H1 (cell line): Measurements from ENCODE around the gene TTC28. TPM values are rescaled to one million over a fixed set of nuclear protein-coding genes. Genes with fewer than 3 reads are reported as not detected.

Experiments
- CTCF ChIA-PET: fragments of 300-600 bp; sonication (Branson Sonifier 250); formaldehyde crosslinking; loops from one replicate; lab custom pipeline; 2021; ENCODE audit not compliant: partially characterized antibody; lab: Charles Lee
- POLR2A ChIA-PET: fragments of 300-600 bp; sonication (Branson Sonifier 250); formaldehyde crosslinking; loops from one replicate; lab custom pipeline; 2021; ENCODE audit warnings: inconsistent platforms; ENCODE audit not compliant: partially characterized antibody; lab: Charles Lee
- DNase-seq, 2 experiments: peaks; one replicate each; pipeline versions ENCODE4 v3.0.0 to v3.0.0-alpha.2; 2010 to 2022; ENCODE audit warnings: low spot score in 2 of 2, low read depth in 1 of 2, mixed read lengths in 1 of 2
- FAIRE-seq: peaks from 2 replicates; lab custom pipeline; 2011; peaks lifted over from hg19 to GRCh38; lab: Jason Lieb, UNC
- H2AFZ ChIP-seq: 2 replicates; pipeline ENCODE4 v1.8.1; 2012; ENCODE audit warnings: low read length, inconsistent platforms
- H2AK5ac ChIP-seq: 2 replicates; pipeline ENCODE4 v1.6.1; 2013; ENCODE audit warnings: low read depth, low read length
- H2BK120ac ChIP-seq: replicated peaks from 2 replicates; pipeline ENCODE3; 2013; ENCODE audit warnings: low read depth, low read length, inconsistent platforms
- H2BK12ac ChIP-seq: 2 replicates; pipeline ENCODE4 v1.6.1; 2013; ENCODE audit warnings: low read depth, low read length
- H2BK15ac ChIP-seq: 2 replicates; pipeline ENCODE4 v1.6.1; 2013; ENCODE audit warnings: low read length
- H2BK20ac ChIP-seq: 2 replicates; pipeline ENCODE4 v1.6.1; 2013; ENCODE audit warnings: low read length
- H2BK5ac ChIP-seq: 2 replicates; pipeline ENCODE4 v1.6.1; 2013; ENCODE audit warnings: low read depth, low read length
- H3K14ac ChIP-seq: 2 replicates; pipeline ENCODE4 v1.6.1; 2013; ENCODE audit warnings: inconsistent platforms; ENCODE audit not compliant: insufficient read length
- H3K18ac ChIP-seq: 2 replicates; pipeline ENCODE4 v1.6.1; 2013; ENCODE audit warnings: low read length; ENCODE audit errors: extremely low read depth
- H3K23ac ChIP-seq: 2 replicates; pipeline ENCODE4 v1.6.1; 2013; ENCODE audit warnings: inconsistent platforms; ENCODE audit not compliant: insufficient read length
- H3K23me2 ChIP-seq: 2 replicates; pipeline ENCODE4 v1.6.1; 2013; ENCODE audit warnings: low read depth, low read length
- H3K27ac ChIP-seq: 2 replicates; pipeline ENCODE4 v1.6.1; 2011; ENCODE audit warnings: low read depth, low read length, inconsistent platforms
- H3K27me3 ChIP-seq, 4 experiments: replicated peaks in 1 of 4; 1 replicate in 1 of 4; 2 replicates in 3 of 4; pipeline versions ENCODE4 v1.6.1 to v1.8.1; 2011 to 2013; ENCODE audit warnings: low read length in 3 of 4, mild to moderate bottlenecking in 3 of 4, inconsistent platforms in 2 of 4, mixed read lengths in 2 of 4, moderate library complexity in 1 of 4; ENCODE audit not compliant: control insufficient read depth in 3 of 4, insufficient read depth in 3 of 4; ENCODE audit errors: extremely low read depth in 1 of 4
- H3K36me3 ChIP-seq, 4 experiments: 2 replicates each; pipeline versions ENCODE4 v1.6.1 to v1.8.1; 2011 to 2013; ENCODE audit warnings: mild to moderate bottlenecking in 4 of 4, low read length in 3 of 4, moderate library complexity in 2 of 4, control low read depth in 1 of 4, inconsistent platforms in 1 of 4; ENCODE audit not compliant: insufficient read depth in 4 of 4, control insufficient read depth in 2 of 4
- H3K4ac ChIP-seq: replicated peaks from 2 replicates; pipeline ENCODE3; 2013; ENCODE audit warnings: low read length, low read depth, mixed read lengths, inconsistent platforms; ENCODE audit not compliant: insufficient read length
- H3K4me1 ChIP-seq, 4 experiments: replicated peaks in 1 of 4; 1 replicate in 1 of 4; 2 replicates in 3 of 4; pipeline versions ENCODE4 v1.6.1 to v1.8.1; 2011 to 2013; ENCODE audit warnings: low read length in 3 of 4, inconsistent platforms in 2 of 4, mixed read lengths in 1 of 4; ENCODE audit not compliant: insufficient read depth in 4 of 4, control insufficient read depth in 3 of 4
- H3K4me2 ChIP-seq, 2 experiments: 2 replicates each; pipeline versions ENCODE4 v1.6.1 to v1.8.1; 2011 to 2013; ENCODE audit warnings: low read depth in 2 of 2, low read length in 2 of 2, control low read depth in 1 of 2, inconsistent platforms in 1 of 2, mild to moderate bottlenecking in 1 of 2; ENCODE audit not compliant: insufficient read depth in 1 of 2
- H3K4me3 ChIP-seq, 4 experiments: fragments of 200-600, 300-600 bp in 1 of 4; sonication (generic), shearing (Covaris generic), sonication (Bioruptor Twin) in 1 of 4; 2 replicates each; pipeline versions ENCODE4 v1.5.1 to v1.8.1; 2011 to 2016; ENCODE audit warnings: low read length in 4 of 4, low read depth in 3 of 4, control low read depth in 2 of 4, inconsistent platforms in 2 of 4, mild to moderate bottlenecking in 2 of 4, mixed read lengths in 1 of 4, moderate library complexity in 1 of 4; ENCODE audit not compliant: insufficient read depth in 2 of 4; ENCODE audit errors: extremely low read depth in 1 of 4
- H3K56ac ChIP-seq: replicated peaks from 2 replicates; pipeline ENCODE3; 2013; ENCODE audit warnings: low read depth, mild to moderate bottlenecking, mixed read lengths, low read length, inconsistent platforms; ENCODE audit not compliant: insufficient read length
- H3K79me1 ChIP-seq: 2 replicates; pipeline ENCODE4 v1.6.1; 2013; ENCODE audit warnings: low read depth, low read length, control low read depth
- H3K79me2 ChIP-seq, 2 experiments: 2 replicates each; pipeline versions ENCODE4 v1.6.1 to v1.8.1; 2012 to 2013; ENCODE audit warnings: low read length in 2 of 2, mild to moderate bottlenecking in 2 of 2, inconsistent platforms in 1 of 2; ENCODE audit not compliant: insufficient read depth in 2 of 2, control insufficient read depth in 1 of 2
- H3K9ac ChIP-seq, 4 experiments: replicated peaks in 1 of 4; 1 replicate in 1 of 4; 2 replicates in 3 of 4; pipeline versions ENCODE4 v1.6.1 to v1.8.1; 2011 to 2013; ENCODE audit warnings: low read depth in 3 of 4, low read length in 3 of 4, control low read depth in 2 of 4, mild to moderate bottlenecking in 2 of 4, moderate library complexity in 2 of 4, inconsistent platforms in 1 of 4; ENCODE audit errors: extremely low read depth in 1 of 4
- H3K9me3 ChIP-seq, 2 experiments: 2 replicates each; pipeline versions ENCODE4 v1.6.1 to v1.8.1; 2012 to 2013; ENCODE audit warnings: mild to moderate bottlenecking in 2 of 2, moderate library complexity in 2 of 2, control low read depth in 1 of 2, inconsistent platforms in 1 of 2, low read depth in 1 of 2, low read length in 1 of 2, mixed read lengths in 1 of 2; ENCODE audit not compliant: insufficient read depth in 2 of 2
- H4K20me1 ChIP-seq, 2 experiments: replicated peaks in 1 of 2; 2 replicates each; pipeline versions ENCODE3 to v1.8.1; 2011 to 2013; ENCODE audit warnings: inconsistent platforms in 2 of 2, low read length in 2 of 2, mild to moderate bottlenecking in 1 of 2; ENCODE audit not compliant: insufficient read depth in 2 of 2, control insufficient read depth in 1 of 2
- H4K5ac ChIP-seq: 2 replicates; pipeline ENCODE4 v1.6.1; 2013; ENCODE audit warnings: low read length, low read depth, mixed read lengths, inconsistent platforms; ENCODE audit not compliant: insufficient read length
- H4K8ac ChIP-seq: 2 replicates; pipeline ENCODE4 v1.8.0; 2013; ENCODE audit warnings: mild to moderate bottlenecking, moderate library complexity, low read length, inconsistent platforms; ENCODE audit not compliant: insufficient read depth; ENCODE audit errors: extremely low read depth
- H4K91ac ChIP-seq: replicated peaks from 2 replicates; pipeline ENCODE3; 2013; ENCODE audit warnings: low read length, mixed read lengths, inconsistent platforms; ENCODE audit not compliant: insufficient read length
- ATF2 ChIP-seq: IDR thresholded peaks from 2 replicates; pipeline ENCODE4 v1.6.1; 2012; ENCODE audit warnings: low read length, inconsistent platforms
- BACH1 ChIP-seq: IDR thresholded peaks from 2 replicates; pipeline ENCODE4 v1.6.1; 2012; ENCODE audit warnings: low read length, improper control_type of control experiment
- CTBP2 ChIP-seq: IDR thresholded peaks from 2 replicates; pipeline ENCODE4 v1.7.0; 2011; ENCODE audit warnings: borderline replicate concordance, mild to moderate bottlenecking, moderate library complexity, mixed read lengths, low read length; ENCODE audit not compliant: insufficient read depth, insufficient read length
- EGR1 ChIP-seq: IDR thresholded peaks from 2 replicates; pipeline ENCODE4 v1.6.1; 2011; ENCODE audit warnings: low read depth, low read length, borderline replicate concordance
- EZH2 ChIP-seq: fragments of 200-600 bp; sonication (generic); IDR thresholded peaks from 2 replicates; pipeline ENCODE4 v1.7.1; 2012; ENCODE audit warnings: low read depth, mild to moderate bottlenecking, moderate library complexity, low read length, inconsistent platforms; ENCODE audit not compliant: severe bottlenecking
- JUN ChIP-seq: IDR thresholded peaks from 2 replicates; pipeline ENCODE4 v1.6.1; 2011; ENCODE audit warnings: low read depth, mild to moderate bottlenecking, improper control_type of control experiment, low read length
- JUND ChIP-seq: IDR thresholded peaks from 2 replicates; pipeline ENCODE4 v1.6.1; 2011; ENCODE audit warnings: mild to moderate bottlenecking, improper control_type of control experiment, low read length
- NRF1 ChIP-seq: IDR thresholded peaks from 2 replicates; pipeline ENCODE4 v1.6.1; 2011; ENCODE audit warnings: mild to moderate bottlenecking, low read depth, low read length, improper control_type of control experiment
- PHF8 ChIP-seq: fragments of 200-600 bp; sonication (generic); conservative IDR thresholded peaks from 2 replicates; pipeline ENCODE4 v1.7.1; 2012; ENCODE audit warnings: low read depth, mild to moderate bottlenecking, inconsistent platforms, low read length, moderate library complexity
- POLR2AphosphoS5 ChIP-seq: IDR thresholded peaks from 2 replicates; pipeline ENCODE4 v1.6.1; 2011; ENCODE audit warnings: low read depth, low read length
- RAD21 ChIP-seq, 2 experiments: IDR thresholded peaks in 1 of 2; conservative IDR thresholded peaks in 1 of 2; 2 replicates each; pipeline ENCODE4 v1.6.1; 2011; ENCODE audit warnings: low read depth in 2 of 2, low read length in 2 of 2, improper control_type of control experiment in 1 of 2, inconsistent platforms in 1 of 2, mild to moderate bottlenecking in 1 of 2, moderate library complexity in 1 of 2
- SIX5 ChIP-seq: IDR thresholded peaks from 2 replicates; pipeline ENCODE4 v1.6.1; 2011; ENCODE audit warnings: mild to moderate bottlenecking, low read depth, low read length
- WGBS, 2 experiments: shearing (Covaris generic) in 1 of 2; methylation state at CpG; one replicate each; pipeline versions ENCODE4 v1.1.6 to v1.1.7; 2013 to 2015; ENCODE audit warnings: low lambda C conversion rate in 2 of 2, mixed read lengths in 2 of 2, inconsistent platforms in 1 of 2, low coverage in 1 of 2, missing lambda C conversion rate in 1 of 2; ENCODE audit not compliant: insufficient replicate concordance in 2 of 2, insufficient coverage in 1 of 2, insufficient read length in 1 of 2; ENCODE audit errors: extremely low coverage in 1 of 2, missing lambda C conversion rate in 1 of 2; 5-methylcytosine and 5-hydroxymethylcytosine counted together
- polyA plus RNA-seq, 7 experiments: library from polyadenylated mRNA; depleted of rRNA in 3 of 7; stranded (reverse) in 5 of 7; unstranded in 2 of 7; fragments of >200 nt in 5 of 7; fragments of 200-250 nt in 2 of 7; gene quantifications; 1 replicate in 5 of 7; 2 replicates in 1 of 7; 4 replicates in 1 of 7; pipeline versions ENCODE4 v1.2.1 to v1.2.3, GENCODE V29; 2011 to 2013; ENCODE audit warnings: missing spikeins in 2 of 7, mixed read lengths in 2 of 7
- total RNA-seq: library from RNA; stranded (reverse); fragmentation: NEBNext Ultra II Directional; extraction: Animal tissue kit (Norgen Biotek cat#: 25700); gene quantifications from 2 replicates; pipeline ENCODE4 v1.2.1, GENCODE V29; 2021

Gene TTC28
- total and polyA plus RNA-seq, 2 of the 8 experiments (the other 6 are each of a cell fraction or from before 2014, with no cell fraction given), result 2.6 to 12.6 TPM

- Histone ChIP-seq H3K4me2 (no peak overlapping the region), H3K23me2 (no peaks in the 10 kb centered on the region), H3K79me1 (no peaks in the 10 kb centered on the region), H2AK5ac (no peak overlapping the region), H3K4me1 (no peaks in the 10 kb centered on the region), H2BK12ac (no peak overlapping the region), H2BK120ac (no peak overlapping the region), H3K27me3 (no peaks in the 10 kb centered on the region), H2BK20ac (no peak overlapping the region), H3K56ac (no peak overlapping the region), H2BK15ac (no peak overlapping the region), H3K27ac (no peak overlapping the region), H3K9me3 (no peaks in the 10 kb centered on the region), H3K9ac (no peak overlapping the region), H3K14ac (no peak overlapping the region), H3K79me2 (no peaks in the 10 kb centered on the region), H4K91ac (no peak overlapping the region), H3K18ac (no peak overlapping the region), H2AFZ (no peak overlapping the region), H4K20me1 (no peaks in the 10 kb centered on the region), H4K5ac (no peak overlapping the region), H2BK5ac (no peak overlapping the region), H4K8ac (no peak overlapping the region), H3K23ac (no peak overlapping the region), H3K4me3 (no peak overlapping the region), H3K4ac (no peak overlapping the region), H3K36me3 (no peaks in the 10 kb centered on the region)
- CTCF ChIA-PET, result no interaction called here
- DNase-seq (no peak), FAIRE-seq (no peak)
- POLR2A ChIA-PET, result no interaction called here
- WGBS, 2 experiments, result 92% methylated on average over 8 of the region's 8 CpGs; no CpG with 5 or more reads in 1 of the 2 experiments
- TF ChIP-seq NRF1 (no peak), POLR2AphosphoS5 (no peak), PHF8 (no peak), ATF2 (no peak), JUN (no peak), JUND (no peak), CTBP2 (no peak), BACH1 (no peak), EZH2 (no peak), EGR1 (no peak), RAD21 (IDR thresholded peaks at IDR 0.05 in 1 of 2, conservative IDR thresholded peaks at IDR 0.05 in 1 of 2; ENCODE audit: low read depth in 2 of 2, low read length in 2 of 2) (no peak), SIX5 (no peak)
These were observed 98.6 kb downstream of the TTC28 start for GRCh38 chr22:28581016-28581415.
